Measurements from ENCODE around the gene PAX6.

Gene PAX6

GRCh38 chr11:31821235-31821764, 10.2 kb upstream of the PAX6 start:
- Histone ChIP-seq H3K79me2 (ENCODE audit: insufficient read depth, low read depth) (no peaks in the 10 kb centered on the region), H3K4me1 (ENCODE audit: low read depth, poor library complexity, severe bottlenecking) (no peaks in the 10 kb centered on the region), H3K9ac (no peak overlapping the region), H3K4me3 (IDR thresholded peaks at IDR 0.05; ENCODE audit: insufficient read depth, low read depth, low read length) (no peak overlapping the region), H3K27ac (no peak overlapping the region), H3K27me3 (ENCODE audit: insufficient read depth, low read depth) (no peaks in the 10 kb centered on the region), H3K4me2 (no peak overlapping the region), H2AFZ (ENCODE audit: low read depth) (no peak overlapping the region), H4K20me1 (ENCODE audit: insufficient read depth) (no peaks in the 10 kb centered on the region), H3K36me3 (ENCODE audit: insufficient read depth) (no peaks in the 10 kb centered on the region)
- no peak for TF ChIP-seq CTCF (conservative IDR thresholded peaks at IDR 0.05; ENCODE audit: low read depth, low read length)

GRCh38 chr11:31820438-31820818, 9.3 kb upstream of the PAX6 start:
- no peak overlapping the region for H3K4me3 ChIP-seq (IDR thresholded peaks at IDR 0.05; ENCODE audit: insufficient read depth, low read depth, low read length)

GRCh38 chr11:31819621-31820437, 8.7 kb upstream of the PAX6 start:
- no peaks in the 10 kb centered on the region for H3K36me3 ChIP-seq (ENCODE audit: insufficient read depth)
- H3K4me2 ChIP-seq, result no peak overlapping the region
- no peaks in the 10 kb centered on the region for H3K4me1 ChIP-seq (ENCODE audit: low read depth, poor library complexity, severe bottlenecking)
- no peak overlapping the region for H2AFZ ChIP-seq (ENCODE audit: low read depth)
- H3K4me3 ChIP-seq (IDR thresholded peaks at IDR 0.05; ENCODE audit: insufficient read depth, low read depth, low read length), result no peak overlapping the region
- no peaks in the 10 kb centered on the region for H4K20me1 ChIP-seq (ENCODE audit: insufficient read depth)
- H3K27ac ChIP-seq, result no peak overlapping the region
- TF ChIP-seq CTCF (conservative IDR thresholded peaks at IDR 0.05; ENCODE audit: low read depth, low read length), result no peak
- H3K79me2 ChIP-seq (ENCODE audit: insufficient read depth, low read depth), result no peaks in the 10 kb centered on the region
- no peak overlapping the region for H3K9ac ChIP-seq
- H3K27me3 ChIP-seq (ENCODE audit: insufficient read depth, low read depth), result peaks cover 12% of the 10 kb centered on the region; the same call in 1 of the 2 replicates

More at GRCh38 chr11:31820438-31820818, 9.3 kb upstream of the PAX6 start:
- Histone ChIP-seq H3K9ac (no peak overlapping the region), H3K79me2 (ENCODE audit: insufficient read depth, low read depth) (no peaks in the 10 kb centered on the region), H3K27ac (no peak overlapping the region), H4K20me1 (ENCODE audit: insufficient read depth) (no peaks in the 10 kb centered on the region), H3K4me1 (ENCODE audit: low read depth, poor library complexity, severe bottlenecking) (no peaks in the 10 kb centered on the region), H3K36me3 (ENCODE audit: insufficient read depth) (no peaks in the 10 kb centered on the region), H2AFZ (ENCODE audit: low read depth) (no peak overlapping the region), H3K27me3 (ENCODE audit: insufficient read depth, low read depth) (peaks cover 6% of the 10 kb centered on the region; the same call in 1 of the 2 replicates), H3K4me2 (no peak overlapping the region)
- TF ChIP-seq CTCF (conservative IDR thresholded peaks at IDR 0.05; ENCODE audit: low read depth, low read length), result no peak

- H3K79me2 ChIP-seq (ENCODE audit: insufficient read depth, low read depth), result no peaks in the 10 kb centered on the region
- H3K4me2 ChIP-seq, result no peak overlapping the region
- H4K20me1 ChIP-seq (ENCODE audit: insufficient read depth), result no peaks in the 10 kb centered on the region
- no peak overlapping the region for H3K4me3 ChIP-seq (IDR thresholded peaks at IDR 0.05; ENCODE audit: insufficient read depth, low read depth, low read length)
- H3K4me1 ChIP-seq (ENCODE audit: low read depth, poor library complexity, severe bottlenecking), result no peaks in the 10 kb centered on the region
- no peak overlapping the region for H3K27ac ChIP-seq
- TF ChIP-seq CTCF (conservative IDR thresholded peaks at IDR 0.05; ENCODE audit: low read depth, low read length), result no peak
- H2AFZ ChIP-seq (ENCODE audit: low read depth), result no peak overlapping the region
- no peaks in the 10 kb centered on the region for H3K36me3 ChIP-seq (ENCODE audit: insufficient read depth)
- H3K9ac ChIP-seq, result no peak overlapping the region
- H3K27me3 ChIP-seq (ENCODE audit: insufficient read depth, low read depth), result peaks cover 21% of the 10 kb centered on the region
These were observed 7.8 kb upstream of the PAX6 start for GRCh38 chr11:31818874-31819331.

All from KMS-11 (cell line).